Endodermal cell (in vitro differentiated cells): ENCODE data around the gene CRIP2. TPM values are rescaled to one million over a fixed set of nuclear protein-coding genes. Genes with fewer than 3 reads are reported as not detected.

Experiments used
- DNase-seq: peaks from one replicate; pipeline ENCODE4 v3.0.0-alpha.2; 2017
- H3K27ac ChIP-seq: 2 replicates; pipeline ENCODE4 v1.5.1; 2013; ENCODE audit warnings: mild to moderate bottlenecking, low read depth, low read length, moderate library complexity
- H3K27me3 ChIP-seq: 2 replicates; pipeline ENCODE4 v1.6.1; 2013; ENCODE audit warnings: mild to moderate bottlenecking, low read length, moderate library complexity; ENCODE audit not compliant: insufficient read depth, control insufficient read depth, poor library complexity, severe bottlenecking
- H3K36me3 ChIP-seq: 2 replicates; pipeline ENCODE4 v1.7.0; 2013; ENCODE audit warnings: mild to moderate bottlenecking, low read length, moderate library complexity; ENCODE audit not compliant: control insufficient read depth, insufficient read depth
- H3K4me1 ChIP-seq: one replicate; pipeline ENCODE4 v1.7.0; 2013; ENCODE audit warnings: low read length; ENCODE audit not compliant: control insufficient read depth, insufficient read depth
- H3K4me3 ChIP-seq: 2 replicates; pipeline ENCODE4 v1.5.1; 2013; ENCODE audit warnings: mild to moderate bottlenecking, low read length, moderate library complexity
- H3K9ac ChIP-seq: 2 replicates; pipeline ENCODE4 v1.6.1; 2013; ENCODE audit warnings: mild to moderate bottlenecking, low read length, moderate library complexity; ENCODE audit not compliant: poor library complexity, severe bottlenecking; ENCODE audit errors: extremely low read depth
- H3K9me3 ChIP-seq: 2 replicates; pipeline ENCODE4 v1.6.1; 2013; ENCODE audit warnings: mild to moderate bottlenecking, low read length, moderate library complexity; ENCODE audit not compliant: control insufficient read depth
- H3K27ac Mint-ChIP-seq: 2 replicates; pipeline ENCODE4 v1.8.0; 2020; ENCODE audit warnings: mixed read lengths
- H3K27me3 Mint-ChIP-seq: 2 replicates; pipeline ENCODE4 v1.8.0; 2021; ENCODE audit warnings: mild to moderate bottlenecking, mixed read lengths; ENCODE audit not compliant: insufficient read depth
- H3K36me3 Mint-ChIP-seq: 2 replicates; pipeline ENCODE4 v1.8.0; 2020; ENCODE audit warnings: low read depth, mixed read lengths
- H3K4me1 Mint-ChIP-seq: 2 replicates; pipeline ENCODE4 v1.8.0; 2020; ENCODE audit warnings: mixed read lengths
- H3K4me3 Mint-ChIP-seq: 2 replicates; pipeline ENCODE4 v1.8.0; 2020; ENCODE audit warnings: mild to moderate bottlenecking, moderate library complexity, mixed read lengths
- H3K9me3 Mint-ChIP-seq: 2 replicates; pipeline ENCODE4 v1.8.0; 2020; ENCODE audit warnings: mild to moderate bottlenecking, mixed read lengths
- WGBS, 2 experiments: methylation state at CpG; one replicate each; pipeline versions ENCODE4 v1.1.5 to v1.1.7; 2013; ENCODE audit warnings: missing lambda C conversion rate in 2 of 2, mixed read lengths in 1 of 2; ENCODE audit not compliant: insufficient coverage in 1 of 2, insufficient read length in 1 of 2; 5-methylcytosine and 5-hydroxymethylcytosine counted together
- total RNA-seq, 2 donors: library from RNA; stranded (reverse); fragmentation: NEBNext Ultra II Directional in 1 of 2; extraction: Animal tissue kit (Norgen Biotek cat#: 25700) in 1 of 2; gene quantifications; 2 replicates in 1 of 2; 3 replicates in 1 of 2; pipeline ENCODE4 v1.2.1, GENCODE V29; 2021
- TF ChIP-seq, protein P1 (sequence below): fragments of 200-600 bp; sonication (generic); conservative IDR thresholded peaks from 2 replicates; pipeline ENCODE4 v1.5.0; 2021; ENCODE audit warnings: antibody characterized with exemption, mild to moderate bottlenecking

The CRIP2 gene
- total RNA-seq, 2 donors from 2014 or later, result 3.9 to 5.3 TPM

DNA sequence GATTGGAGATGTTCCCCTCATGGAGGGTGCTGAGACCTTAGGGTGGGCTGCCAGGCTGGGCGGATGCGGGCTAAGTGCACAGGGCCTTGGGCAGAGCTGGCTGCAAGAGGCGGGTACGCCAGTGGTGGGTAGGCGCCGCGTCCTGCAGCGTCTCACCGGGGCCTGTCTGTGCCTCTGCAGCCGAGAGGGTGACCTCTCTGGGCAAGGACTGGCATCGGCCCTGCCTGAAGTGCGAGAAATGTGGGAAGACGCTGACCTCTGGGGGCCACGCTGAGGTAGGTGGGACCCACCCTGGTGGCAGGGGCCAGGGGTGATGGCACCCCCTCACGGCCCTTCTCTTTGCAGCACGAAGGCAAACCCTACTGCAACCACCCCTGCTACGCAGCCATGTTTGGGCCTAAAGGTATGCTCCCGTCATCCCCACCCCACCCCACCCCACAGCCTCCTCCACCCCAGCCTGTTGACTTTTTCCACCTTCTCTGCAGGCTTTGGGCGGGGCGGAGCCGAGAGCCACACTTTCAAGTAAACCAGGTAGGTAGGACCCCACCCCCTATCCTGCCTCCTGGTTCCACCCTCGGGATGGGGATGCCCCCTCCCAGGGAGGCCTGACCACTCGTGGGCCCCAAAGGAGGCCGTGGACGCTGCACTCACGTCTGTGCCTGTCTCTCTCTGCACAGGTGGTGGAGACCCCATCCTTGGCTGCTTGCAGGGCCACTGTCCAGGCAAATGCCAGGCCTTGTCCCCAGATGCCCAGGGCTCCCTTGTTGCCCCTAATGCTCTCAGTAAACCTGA lies 13.6 kb downstream of the CRIP2 start:
- WGBS, 2 experiments, result 93 to 94% methylated on average over 10 to 26 of the region's 26 CpGs
- no peak for DNase-seq
- H3K4me3 Mint-ChIP-seq, result peak overlapping the region; percentile 41
- no peak overlapping the region for H3K27ac ChIP-seq
- no peak overlapping the region for H3K4me3 ChIP-seq
- H3K36me3 ChIP-seq, result no peaks in the 10 kb centered on the region
- H3K9me3 Mint-ChIP-seq, result peaks cover 3% of the 10 kb centered on the region
- no peak overlapping the region for H3K9ac ChIP-seq
- TF ChIP-seq, protein P1, sequence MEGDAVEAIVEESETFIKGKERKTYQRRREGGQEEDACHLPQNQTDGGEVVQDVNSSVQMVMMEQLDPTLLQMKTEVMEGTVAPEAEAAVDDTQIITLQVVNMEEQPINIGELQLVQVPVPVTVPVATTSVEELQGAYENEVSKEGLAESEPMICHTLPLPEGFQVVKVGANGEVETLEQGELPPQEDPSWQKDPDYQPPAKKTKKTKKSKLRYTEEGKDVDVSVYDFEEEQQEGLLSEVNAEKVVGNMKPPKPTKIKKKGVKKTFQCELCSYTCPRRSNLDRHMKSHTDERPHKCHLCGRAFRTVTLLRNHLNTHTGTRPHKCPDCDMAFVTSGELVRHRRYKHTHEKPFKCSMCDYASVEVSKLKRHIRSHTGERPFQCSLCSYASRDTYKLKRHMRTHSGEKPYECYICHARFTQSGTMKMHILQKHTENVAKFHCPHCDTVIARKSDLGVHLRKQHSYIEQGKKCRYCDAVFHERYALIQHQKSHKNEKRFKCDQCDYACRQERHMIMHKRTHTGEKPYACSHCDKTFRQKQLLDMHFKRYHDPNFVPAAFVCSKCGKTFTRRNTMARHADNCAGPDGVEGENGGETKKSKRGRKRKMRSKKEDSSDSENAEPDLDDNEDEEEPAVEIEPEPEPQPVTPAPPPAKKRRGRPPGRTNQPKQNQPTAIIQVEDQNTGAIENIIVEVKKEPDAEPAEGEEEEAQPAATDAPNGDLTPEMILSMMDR, result no peak
- H3K27me3 ChIP-seq, result peaks cover 41% of the 10 kb centered on the region
- H3K27me3 Mint-ChIP-seq, result peaks cover 49% of the 10 kb centered on the region
- no peaks in the 10 kb centered on the region for H3K36me3 Mint-ChIP-seq
- H3K27ac Mint-ChIP-seq, result no peak overlapping the region
- no peaks in the 10 kb centered on the region for H3K9me3 ChIP-seq
- peaks cover 5% of the 10 kb centered on the region for H3K4me1 Mint-ChIP-seq
- H3K4me1 ChIP-seq, result peaks cover 6% of the 10 kb centered on the region

- H3K9ac ChIP-seq, result no peak overlapping the region
- no peak for DNase-seq
- Mint-ChIP-seq H3K9me3 (peaks cover 3% of the 10 kb centered on the region), H3K4me1 (peaks cover 5% of the 10 kb centered on the region), H3K4me3 (peak overlapping the region; percentile 64), H3K27ac (no peak overlapping the region), H3K36me3 (no peaks in the 10 kb centered on the region), H3K27me3 (peaks cover 48% of the 10 kb centered on the region)
- H3K4me3 ChIP-seq, result peak overlapping the region; percentile 78
- TF ChIP-seq, protein P1, result no peak
- H3K4me1 ChIP-seq, result peaks cover 6% of the 10 kb centered on the region
- H3K27ac ChIP-seq, result peak overlapping the region; percentile 57
- H3K27me3 ChIP-seq, result peaks cover 41% of the 10 kb centered on the region
- no peaks in the 10 kb centered on the region for H3K9me3 ChIP-seq
- H3K36me3 ChIP-seq, result no peaks in the 10 kb centered on the region
- WGBS, 2 experiments, result 83 to 87% methylated on average over 10 to 19 of the region's 20 CpGs
Measured at GRCh38 chr14:105488781-105489541, 14.3 kb downstream of the CRIP2 start.

- H3K4me3 ChIP-seq, result peak overlapping the region; percentile 78
- WGBS, 2 experiments, result 0 to 4% methylated on average over 5 to 38 of the region's 44 CpGs
- H3K9ac ChIP-seq, result peak overlapping the region; percentile 59
- H3K9me3 Mint-ChIP-seq, result peaks cover 3% of the 10 kb centered on the region
- peaks cover 41% of the 10 kb centered on the region for H3K27me3 Mint-ChIP-seq
- peak overlapping the region; percentile 87 for H3K27ac ChIP-seq
- peak overlapping the region; percentile 64 for H3K4me3 Mint-ChIP-seq
- no peaks in the 10 kb centered on the region for H3K9me3 ChIP-seq
- peaks cover 6% of the 10 kb centered on the region for H3K4me1 ChIP-seq
- peak overlapping the region; percentile 48 for H3K27ac Mint-ChIP-seq
- peaks cover 35% of the 10 kb centered on the region for H3K27me3 ChIP-seq
- H3K36me3 ChIP-seq, result no peaks in the 10 kb centered on the region
- TF ChIP-seq, protein P1, result peak; percentile 74
- peaks cover 5% of the 10 kb centered on the region for H3K4me1 Mint-ChIP-seq
- DNase-seq, result peak; percentile 94
- H3K36me3 Mint-ChIP-seq, result no peaks in the 10 kb centered on the region
Measured at GRCh38 chr14:105489542-105490266, 15.1 kb downstream of the CRIP2 start.
